GM12865 (cell line): Measurements from ENCODE around the gene ADGRV1.

Experiments
- DNase-seq: peaks from one replicate; pipeline ENCODE4 v3.0.0; 2010; ENCODE audit warnings: low read depth
- H3K4me3 ChIP-seq: 2 replicates; pipeline ENCODE4 v1.5.1; 2011; ENCODE audit warnings: mild to moderate bottlenecking, low read depth, low read length, control low read depth
- CTCF ChIP-seq: IDR thresholded peaks from 2 replicates; pipeline ENCODE4 v1.5.1; 2011; ENCODE audit warnings: low read length, control low read depth, low read depth, inconsistent platforms; ENCODE audit not compliant: insufficient read depth; ENCODE audit errors: missing control alignments

The ADGRV1 gene

GRCh38 chr5:90855296-90856010 lies 296.9 kb downstream of the ADGRV1 start:
- no peak for DNase-seq
- no peak overlapping the region for H3K4me3 ChIP-seq
- no peak for TF ChIP-seq CTCF

GRCh38 chr5:90861843-90862586 lies 303.4 kb downstream of the ADGRV1 start:
- no peak overlapping the region for H3K4me3 ChIP-seq
- no peak for TF ChIP-seq CTCF
- DNase-seq: no peak

GRCh38 chr5:90865180-90865579 lies 306.6 kb downstream of the ADGRV1 start:
- TF ChIP-seq CTCF: no peak
- no peak overlapping the region for H3K4me3 ChIP-seq
- DNase-seq: no peak

GRCh38 chr5:90866333-90866732 lies 307.7 kb downstream of the ADGRV1 start:
- TF ChIP-seq CTCF: peak; percentile 16
- peak; percentile 14 for DNase-seq
- no peak overlapping the region for H3K4me3 ChIP-seq

GRCh38 chr5:90866915-90867731 lies 308.5 kb downstream of the ADGRV1 start:
- H3K4me3 ChIP-seq: no peak overlapping the region
- TF ChIP-seq CTCF: no peak
- DNase-seq: no peak

- no peak overlapping the region for H3K4me3 ChIP-seq
- no peak for DNase-seq
- no peak for TF ChIP-seq CTCF
Observed at GRCh38 chr5:90868799-90869198, 310.2 kb downstream of the ADGRV1 start.
